Measurements from ENCODE around the gene GPR176.
"Not testable (repeated sequence)": the region's sequence is repeated elsewhere in the genome, so short reads cannot be mapped to it uniquely, and the experiment has no call there.

The GPR176 gene

GRCh38 chr15:39934397-39935071, 14.5 kb upstream of the GPR176 start:
- DNase-seq: no peak

- DNase-seq: no peak
Measured at GRCh38 chr15:39931615-39932014, 11.5 kb upstream of the GPR176 start.

DNA sequence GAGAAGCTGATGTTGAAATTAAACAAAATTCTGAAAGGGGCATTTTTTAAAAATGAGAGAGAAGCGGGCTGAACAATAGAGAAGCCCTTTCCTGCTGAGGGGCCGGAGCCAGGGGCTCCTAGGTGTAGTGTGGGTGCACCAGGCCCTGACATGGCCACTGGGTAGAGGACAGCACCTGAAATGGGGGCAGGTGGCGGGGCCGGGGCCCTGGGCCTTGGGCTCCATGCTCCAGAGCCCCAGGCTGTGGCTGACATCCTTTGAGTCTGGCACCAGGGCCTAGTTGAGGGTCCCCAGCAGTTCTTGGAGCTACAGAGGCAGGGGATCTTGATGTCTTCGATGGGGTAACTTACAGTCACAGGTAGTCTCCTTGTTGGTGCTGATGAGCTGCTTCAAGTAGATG, 6.5 kb upstream of the GPR176 start:
- DNase-seq: no peak

- peak; percentile 53 for DNase-seq
Measured at GRCh38 chr15:39925112-39925842, 5.2 kb upstream of the GPR176 start.

GRCh38 chr15:39924437-39924836, 4.4 kb upstream of the GPR176 start:
- DNase-seq: no peak

- DNase-seq: no peak
Measured at GRCh38 chr15:39922462-39923092, 2.5 kb upstream of the GPR176 start.

DNA sequence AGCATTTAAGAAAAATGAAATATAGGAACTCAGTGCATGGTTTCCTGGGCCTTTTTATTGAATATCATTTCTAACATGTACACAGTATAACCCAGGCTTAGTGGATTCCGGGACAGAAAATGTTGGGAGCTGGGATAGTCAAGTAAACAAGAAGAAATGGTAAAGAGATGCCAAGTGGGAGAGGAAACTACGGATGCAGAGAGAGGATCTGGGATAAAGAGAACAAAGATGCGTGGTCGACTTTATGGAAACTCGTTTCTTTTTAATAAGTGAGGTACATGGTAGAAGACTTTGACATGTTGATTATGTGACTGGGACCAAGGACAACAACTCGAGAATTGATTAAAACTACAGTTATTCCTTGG, 1.2 kb upstream of the GPR176 start:
- DNase-seq: no peak

DNA sequence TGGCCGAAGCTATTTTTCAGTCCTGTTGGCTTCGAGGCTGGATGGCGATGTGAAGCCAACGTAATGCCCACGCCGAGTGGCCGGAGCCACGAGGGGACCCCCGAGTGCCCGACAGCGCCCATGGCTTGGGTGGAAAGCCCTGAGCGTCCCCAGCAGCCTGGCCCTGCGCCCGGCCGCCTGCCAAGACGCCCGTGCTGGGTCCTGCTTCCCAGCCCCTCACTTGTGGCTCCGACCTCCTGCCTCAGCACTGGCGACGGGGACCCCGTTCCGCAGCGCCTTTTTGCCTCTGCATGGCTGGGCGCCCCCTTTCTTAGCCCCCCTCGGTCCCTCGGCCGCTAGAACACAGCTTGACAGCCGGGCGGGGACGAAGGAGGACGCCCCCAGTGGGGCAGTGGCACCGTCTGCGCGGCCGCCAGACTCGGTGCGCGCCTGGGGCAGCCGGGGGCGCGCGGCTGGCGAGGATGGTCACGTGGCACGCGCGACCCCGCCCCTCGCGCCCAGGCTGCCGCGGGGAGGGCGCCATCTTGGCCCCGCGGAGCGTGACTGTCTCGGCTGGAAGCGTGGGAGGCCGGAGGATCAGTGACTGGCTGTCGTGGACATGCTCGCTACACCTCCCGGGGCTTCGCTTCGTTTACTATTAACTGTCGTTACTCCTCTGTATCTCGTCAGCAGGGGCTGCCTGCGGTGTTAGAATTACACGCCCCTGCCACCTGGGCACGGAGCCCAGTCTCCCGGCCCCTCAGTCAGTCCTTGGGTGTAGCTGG, 626 bp upstream of the GPR176 start:
- peak; percentile 85 for DNase-seq

- DNase-seq: no peak
Measured at GRCh38 chr15:39919411-39919747, 687 bp downstream of the GPR176 start.

DNA sequence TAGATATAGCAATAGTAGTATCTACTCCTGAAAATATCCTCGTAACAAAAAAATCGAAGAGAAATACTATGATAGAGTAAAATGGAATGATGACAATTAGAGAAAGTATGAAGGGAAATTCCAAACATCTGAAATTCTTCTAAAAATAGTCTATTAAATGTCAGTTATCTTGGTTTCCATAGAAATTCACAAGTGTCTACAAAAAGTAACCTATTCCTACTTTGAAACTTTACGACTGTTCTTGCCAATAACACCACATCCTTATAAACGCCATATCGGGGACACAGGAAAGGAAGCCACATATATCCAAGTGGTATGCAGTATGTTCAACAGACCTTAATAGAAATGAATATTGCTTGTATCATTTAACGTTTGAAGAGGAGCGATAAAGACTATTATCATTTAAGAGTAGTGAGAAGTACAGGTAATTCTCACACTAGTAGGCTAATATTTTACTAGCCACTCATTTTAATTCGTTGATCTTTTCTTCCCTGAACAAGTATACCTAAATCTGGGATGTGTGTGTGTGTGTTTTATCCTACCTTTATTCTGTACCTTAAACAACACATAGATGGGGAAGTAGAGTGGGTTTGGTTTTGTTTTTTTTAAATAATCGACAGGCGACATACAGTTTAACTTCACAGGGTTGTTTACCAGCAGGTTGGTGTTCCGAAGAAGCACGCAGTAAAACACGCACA, 1.2 kb downstream of the GPR176 start:
- DNase-seq: peak; percentile 95

DNA sequence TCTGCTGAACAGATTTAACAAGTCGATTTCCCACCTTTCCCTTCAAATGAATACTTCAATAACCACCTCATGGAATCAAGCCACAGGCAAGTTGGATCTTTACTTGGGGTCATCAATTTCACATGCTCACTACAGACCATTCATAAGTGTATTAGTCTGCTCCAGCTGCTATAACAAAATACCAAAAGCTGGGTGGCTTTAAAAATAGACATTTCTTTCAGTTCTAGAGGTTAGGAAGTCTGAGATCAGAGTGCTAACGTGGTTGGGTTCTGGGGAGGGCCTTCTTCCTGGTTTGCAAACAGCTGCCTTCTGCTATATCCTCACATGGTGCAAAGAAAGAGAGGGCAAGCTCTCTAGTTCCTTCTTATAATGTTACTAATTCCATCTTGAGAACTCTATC, 5.1 kb downstream of the GPR176 start:
- no peak for DNase-seq

GRCh38 chr15:39909007-39909406, 11.1 kb downstream of the GPR176 start:
- no peak for DNase-seq

DNA sequence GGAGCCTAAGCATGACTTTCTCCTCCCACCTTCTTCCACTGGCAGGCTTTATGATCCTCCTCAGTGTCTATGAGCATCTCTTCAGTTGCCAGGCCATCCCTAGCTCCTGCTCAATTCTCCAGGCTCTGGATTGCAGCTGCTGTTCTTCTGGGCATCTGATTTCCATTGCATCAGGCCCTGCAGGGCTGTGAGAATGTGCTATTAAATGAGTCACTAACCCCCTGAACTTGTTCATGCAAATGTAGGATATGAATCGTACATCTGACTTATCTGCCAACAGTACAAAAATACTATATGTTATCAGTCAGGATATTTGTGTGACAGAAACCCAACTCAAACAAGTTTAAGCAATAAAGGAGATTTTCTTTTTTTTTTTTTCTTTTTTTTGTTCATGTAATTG, 11.9 kb downstream of the GPR176 start:
- DNase-seq: peak; percentile 95

- no peak for DNase-seq
Measured at GRCh38 chr15:39907216-39907615, 12.8 kb downstream of the GPR176 start.

DNA sequence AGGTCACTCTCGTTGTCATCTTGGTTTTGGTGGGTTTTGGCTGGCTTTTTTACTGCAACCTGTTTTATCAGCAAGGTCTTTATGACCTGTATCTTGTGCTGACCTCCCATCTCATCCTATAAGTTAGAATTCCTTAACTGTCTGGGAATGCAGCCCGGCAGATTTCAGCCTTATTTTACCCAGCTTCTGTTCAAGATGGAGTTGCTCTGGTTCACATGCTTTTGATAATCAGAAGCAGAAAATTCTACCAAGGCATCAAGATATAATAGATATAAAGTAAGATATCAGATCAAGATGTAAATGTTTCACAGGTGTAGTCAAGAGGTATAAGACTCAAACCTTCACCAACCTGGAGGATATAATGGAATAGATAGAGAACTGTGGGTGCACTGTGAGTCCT, 16.0 kb downstream of the GPR176 start:
- no peak for DNase-seq

GRCh38 chr15:39898317-39898716, 21.7 kb downstream of the GPR176 start:
- no peak for DNase-seq

GRCh38 chr15:39896846-39897245, 23.2 kb downstream of the GPR176 start:
- DNase-seq: peak; percentile 35

GRCh38 chr15:39896101-39896500, 24.0 kb downstream of the GPR176 start:
- DNase-seq: no peak

- not testable (repeated sequence) for DNase-seq
Measured at GRCh38 chr15:39893051-39893450, 27.0 kb downstream of the GPR176 start.

DNA sequence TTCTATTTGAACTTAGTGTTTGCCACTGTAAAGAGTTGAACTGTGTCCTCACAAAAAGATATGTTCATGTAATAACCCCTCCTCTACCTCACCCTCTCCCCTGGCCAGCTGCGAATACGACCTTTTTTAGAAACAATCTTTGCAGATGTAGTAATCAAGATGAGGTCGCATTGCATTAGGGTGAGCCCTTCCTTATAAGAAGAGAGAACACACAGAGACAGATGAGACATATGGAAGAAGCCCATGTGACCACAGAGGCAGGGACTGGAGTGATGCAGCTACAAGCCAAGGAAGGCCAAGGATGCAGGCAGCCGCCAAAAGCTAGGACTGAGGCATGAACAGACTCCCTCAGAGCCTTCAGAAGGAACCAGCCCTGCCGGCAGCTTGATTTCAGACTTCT, 27.6 kb downstream of the GPR176 start:
- DNase-seq: peak; percentile 31

GRCh38 chr15:39890621-39891020, 29.4 kb downstream of the GPR176 start:
- DNase-seq: no peak

- DNase-seq: no peak
Measured at GRCh38 chr15:39889601-39890000, 30.5 kb downstream of the GPR176 start.

DNA sequence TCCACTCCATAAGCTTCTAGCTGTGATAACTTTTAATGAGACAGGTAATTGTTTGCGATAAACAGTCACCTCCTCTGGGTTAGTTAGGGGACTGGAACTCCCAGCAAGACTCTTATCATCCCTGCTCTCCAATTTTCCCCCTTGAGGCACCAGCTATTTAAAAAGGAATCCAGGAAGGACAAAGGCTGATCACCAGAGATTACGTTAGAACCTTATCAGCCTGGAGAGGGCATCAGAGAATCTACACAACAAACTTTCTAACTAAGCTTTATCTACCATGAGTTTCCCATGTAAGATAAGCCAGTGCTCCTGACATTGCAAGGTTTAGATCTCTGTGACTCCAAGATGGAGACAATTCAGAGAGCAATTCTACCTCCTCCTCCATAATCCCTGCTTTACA, 31.3 kb downstream of the GPR176 start:
- no peak for DNase-seq

All from HCEC 1CT (cell line).